OCI-LY3 (cell line): ENCODE results near the gene CMIP.

Experiments
- H2AFZ ChIP-seq: fragments of 200-600, 300-600 bp; shearing (Covaris generic); 2 replicates; pipeline ENCODE4 v1.6.0; 2014; ENCODE audit warnings: antibody characterized with exemption, low read depth, low read length
- H3K27ac ChIP-seq: fragments of 200-600, 300-600 bp; sonication (generic); 2 replicates; pipeline ENCODE4 v1.5.1; 2014; ENCODE audit warnings: mild to moderate bottlenecking, low read length, moderate library complexity, mixed read lengths
- H3K27me3 ChIP-seq: fragments of 200-600, 300-600 bp; sonication (generic); 2 replicates; pipeline ENCODE4 v1.6.1; 2014; ENCODE audit warnings: low read depth, low read length, mixed read lengths
- H3K36me3 ChIP-seq: fragments of 200-600, 300-600 bp; sonication (generic); replicated peaks from 2 replicates; pipeline ENCODE3; 2014; ENCODE audit warnings: low read depth, low read length, mixed read lengths
- H3K4me1 ChIP-seq: fragments of 300-600, 200-600 bp; sonication (generic); 2 replicates; pipeline ENCODE4 v1.6.1; 2014; ENCODE audit warnings: low read length, mixed read lengths
- H3K4me2 ChIP-seq: fragments of 200-600, 300-600 bp; sonication (generic); 2 replicates; pipeline ENCODE4 v1.6.1; 2014; ENCODE audit warnings: low read length, mixed read lengths
- H3K4me3 ChIP-seq: fragments of 300-600, 200-600 bp; sonication (generic); 2 replicates; pipeline ENCODE4 v1.5.1; 2014; ENCODE audit warnings: antibody characterized with exemption, mild to moderate bottlenecking, low read length, moderate library complexity
- H3K79me2 ChIP-seq: fragments of 300-600, 200-600 bp; shearing (Covaris generic); 2 replicates; pipeline ENCODE4 v1.6.1; 2014; ENCODE audit warnings: mild to moderate bottlenecking, low read length, mixed read lengths
- H3K9ac ChIP-seq: fragments of 300-600, 200-600 bp; shearing (Covaris generic); 2 replicates; pipeline ENCODE4 v1.6.0; 2014; ENCODE audit warnings: mild to moderate bottlenecking, low read length, moderate library complexity
- H3K9me3 ChIP-seq: fragments of 200-600, 300-600 bp; shearing (Covaris generic); 2 replicates; pipeline ENCODE4 v1.6.1; 2014; ENCODE audit warnings: low read length, mixed read lengths; ENCODE audit not compliant: insufficient read depth
- H4K20me1 ChIP-seq: fragments of 200-600, 300-600 bp; sonication (generic); 2 replicates; pipeline ENCODE4 v1.6.1; 2016; ENCODE audit warnings: low read length, mixed read lengths; ENCODE audit not compliant: insufficient read depth
- CTCF ChIP-seq: fragments of 200-600, 300-600 bp; sonication (generic); IDR thresholded peaks from 2 replicates; pipeline ENCODE4 v1.5.1; 2014; ENCODE audit warnings: antibody characterized with exemption, low read length, low read depth
- EZH2phosphoT487 ChIP-seq: fragments of 200-600 bp; shearing (Covaris generic); IDR thresholded peaks from 2 replicates; pipeline ENCODE4 v1.6.1; 2018; ENCODE audit warnings: antibody characterized with exemption, mixed run types, low read depth

The CMIP gene

GRCh38 chr16:81469183-81469677, 24.6 kb downstream of the CMIP start:
- Histone ChIP-seq H3K79me2 (peaks cover 92% of the 10 kb centered on the region), H3K27ac (peak overlapping the region; percentile 73), H3K4me2 (peak overlapping the region; percentile 68), H3K36me3 (peaks cover 24% of the 10 kb centered on the region), H4K20me1 (peaks cover 85% of the 10 kb centered on the region), H3K4me3 (peak overlapping the region; percentile 11; the same call in 1 of the 2 replicates), H3K9ac (peak overlapping the region; percentile 25; the same call in 1 of the 2 replicates), H2AFZ (no peak overlapping the region), H3K27me3 (no peaks in the 10 kb centered on the region), H3K4me1 (peaks cover 27% of the 10 kb centered on the region), H3K9me3 (no peaks in the 10 kb centered on the region)
- TF ChIP-seq EZH2phosphoT487 (no peak), CTCF (no peak)

GRCh38 chr16:81469710-81470535, 25.3 kb downstream of the CMIP start:
- Histone ChIP-seq H3K36me3 (peaks cover 19% of the 10 kb centered on the region), H3K4me1 (peaks cover 27% of the 10 kb centered on the region), H3K27ac (peak overlapping the region; percentile 73), H3K9me3 (no peaks in the 10 kb centered on the region), H3K27me3 (no peaks in the 10 kb centered on the region), H3K4me2 (peak overlapping the region; percentile 68), H3K4me3 (peak overlapping the region; percentile 11), H2AFZ (no peak overlapping the region), H3K79me2 (peaks cover 89% of the 10 kb centered on the region), H3K9ac (peak overlapping the region; percentile 25; the same call in 1 of the 2 replicates), H4K20me1 (peaks cover 78% of the 10 kb centered on the region)
- TF ChIP-seq EZH2phosphoT487 (no peak), CTCF (no peak)

GRCh38 chr16:81470796-81471636, 26.4 kb downstream of the CMIP start:
- no peak overlapping the region for H3K4me3 ChIP-seq
- peaks cover 18% of the 10 kb centered on the region for H3K36me3 ChIP-seq
- peaks cover 27% of the 10 kb centered on the region for H3K4me1 ChIP-seq
- no peak overlapping the region for H3K9ac ChIP-seq
- H3K79me2 ChIP-seq: peaks cover 78% of the 10 kb centered on the region
- no peaks in the 10 kb centered on the region for H3K27me3 ChIP-seq
- H3K27ac ChIP-seq: peak overlapping the region; percentile 73; the same call in 1 of the 2 replicates
- peaks cover 68% of the 10 kb centered on the region for H4K20me1 ChIP-seq
- H3K4me2 ChIP-seq: peak overlapping the region; percentile 68; the same call in 1 of the 2 replicates
- H3K9me3 ChIP-seq: no peaks in the 10 kb centered on the region
- TF ChIP-seq CTCF (no peak), EZH2phosphoT487 (no peak)
- no peak overlapping the region for H2AFZ ChIP-seq

GRCh38 chr16:81471882-81472281, 27.3 kb downstream of the CMIP start:
- H3K36me3 ChIP-seq: peaks cover 24% of the 10 kb centered on the region
- peaks cover 61% of the 10 kb centered on the region for H4K20me1 ChIP-seq
- H3K4me3 ChIP-seq: no peak overlapping the region
- H3K4me2 ChIP-seq: no peak overlapping the region
- no peaks in the 10 kb centered on the region for H3K27me3 ChIP-seq
- no peak overlapping the region for H3K9ac ChIP-seq
- H3K27ac ChIP-seq: no peak overlapping the region
- peaks cover 74% of the 10 kb centered on the region for H3K79me2 ChIP-seq
- H2AFZ ChIP-seq: no peak overlapping the region
- TF ChIP-seq EZH2phosphoT487 (no peak), CTCF (no peak)
- H3K4me1 ChIP-seq: peaks cover 27% of the 10 kb centered on the region
- H3K9me3 ChIP-seq: no peaks in the 10 kb centered on the region
